Mucosa of rectum (tissue), 2 donors: ENCODE data around the gene METTL8.
"Not testable (repeated sequence)": the region's sequence is repeated elsewhere in the genome, so short reads cannot be mapped to it uniquely, and the experiment has no call there.

Source experiments
- H3K27ac ChIP-seq, 2 donors: one replicate each; pipeline ENCODE4 v1.7.0; 2013; ENCODE audit warnings: inconsistent platforms in 2 of 2, low read depth in 2 of 2, low read length in 2 of 2
- H3K27me3 ChIP-seq, 2 donors: one replicate each; pipeline ENCODE4 v1.7.0; 2013; ENCODE audit warnings: low read length in 2 of 2; ENCODE audit not compliant: control insufficient read depth in 2 of 2, insufficient read depth in 2 of 2
- H3K36me3 ChIP-seq, 2 donors: one replicate each; pipeline ENCODE4 v1.7.0; 2013; ENCODE audit warnings: low read length in 2 of 2; ENCODE audit not compliant: control insufficient read depth in 2 of 2, insufficient read depth in 2 of 2
- H3K4me1 ChIP-seq, 2 donors: one replicate each; pipeline ENCODE4 v1.7.0; 2013; ENCODE audit warnings: low read length in 2 of 2, mild to moderate bottlenecking in 1 of 2; ENCODE audit not compliant: control insufficient read depth in 2 of 2, insufficient read depth in 2 of 2
- H3K4me3 ChIP-seq, 2 donors: one replicate each; pipeline ENCODE4 v1.7.0; 2013; ENCODE audit warnings: low read length in 2 of 2
- H3K9ac ChIP-seq, 2 donors: one replicate each; pipeline ENCODE4 v1.7.0; 2013; ENCODE audit warnings: low read length in 2 of 2, low read depth in 1 of 2, mild to moderate bottlenecking in 1 of 2
- H3K9me3 ChIP-seq, 2 donors: one replicate each; pipeline ENCODE4 v1.7.0; 2013; ENCODE audit warnings: low read length in 2 of 2; ENCODE audit not compliant: control insufficient read depth in 2 of 2
- donor health status: healthy.
- donor health status: Normal muscosa, but diverticular disease.

METTL8 gene

GRCh38 chr2:171353746-171354145, 80.0 kb downstream of the METTL8 start:
- not testable (repeated sequence) for H3K4me3 ChIP-seq, H3K27ac ChIP-seq, H3K4me1 ChIP-seq, H3K27me3 ChIP-seq, H3K9me3 ChIP-seq, H3K36me3 ChIP-seq, H3K9ac ChIP-seq

- H3K27me3 ChIP-seq, result no peaks in the 10 kb centered on the region
- H3K4me3 ChIP-seq, result no peak overlapping the region
- peak overlapping the region in 1 of 2 donors; percentile 16 for H3K27ac ChIP-seq
- H3K4me1 ChIP-seq, result peaks cover 0 to 13% of the 10 kb centered on the region in 2 donors
- H3K36me3 ChIP-seq, result no peaks in the 10 kb centered on the region
- no peaks in the 10 kb centered on the region for H3K9me3 ChIP-seq
- no peak overlapping the region for H3K9ac ChIP-seq
These were observed 85.7 kb downstream of the METTL8 start for GRCh38 chr2:171348056-171348455.

DNA sequence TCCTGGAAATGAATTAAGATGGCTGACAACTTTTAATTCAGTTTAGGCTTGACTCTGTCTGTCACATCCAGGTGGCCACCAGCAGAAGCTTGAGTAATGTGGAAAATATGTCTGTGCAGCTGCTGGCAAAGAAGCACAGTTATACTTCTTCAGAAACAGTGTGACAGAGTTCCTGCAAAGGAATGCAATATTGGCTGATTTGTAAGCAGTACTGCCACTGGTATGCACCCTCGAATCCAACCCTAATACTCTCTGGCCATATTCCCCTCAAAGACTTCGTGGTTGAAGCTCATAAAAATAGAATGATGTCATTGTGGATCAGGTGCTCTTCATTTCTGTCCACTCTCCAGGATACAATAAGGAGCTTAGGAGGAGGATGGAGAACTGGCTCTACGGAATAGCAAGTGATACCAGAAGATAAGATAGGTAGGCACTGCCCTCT, 86.2 kb downstream of the METTL8 start:
- H3K9ac ChIP-seq, result no peak overlapping the region
- H3K36me3 ChIP-seq, result no peaks in the 10 kb centered on the region
- H3K4me3 ChIP-seq, result no peak overlapping the region
- peaks cover 0 to 13% of the 10 kb centered on the region in 2 donors for H3K4me1 ChIP-seq
- H3K27me3 ChIP-seq, result no peaks in the 10 kb centered on the region
- no peaks in the 10 kb centered on the region for H3K9me3 ChIP-seq
- peak overlapping the region in 1 of 2 donors; percentile 16 for H3K27ac ChIP-seq

DNA sequence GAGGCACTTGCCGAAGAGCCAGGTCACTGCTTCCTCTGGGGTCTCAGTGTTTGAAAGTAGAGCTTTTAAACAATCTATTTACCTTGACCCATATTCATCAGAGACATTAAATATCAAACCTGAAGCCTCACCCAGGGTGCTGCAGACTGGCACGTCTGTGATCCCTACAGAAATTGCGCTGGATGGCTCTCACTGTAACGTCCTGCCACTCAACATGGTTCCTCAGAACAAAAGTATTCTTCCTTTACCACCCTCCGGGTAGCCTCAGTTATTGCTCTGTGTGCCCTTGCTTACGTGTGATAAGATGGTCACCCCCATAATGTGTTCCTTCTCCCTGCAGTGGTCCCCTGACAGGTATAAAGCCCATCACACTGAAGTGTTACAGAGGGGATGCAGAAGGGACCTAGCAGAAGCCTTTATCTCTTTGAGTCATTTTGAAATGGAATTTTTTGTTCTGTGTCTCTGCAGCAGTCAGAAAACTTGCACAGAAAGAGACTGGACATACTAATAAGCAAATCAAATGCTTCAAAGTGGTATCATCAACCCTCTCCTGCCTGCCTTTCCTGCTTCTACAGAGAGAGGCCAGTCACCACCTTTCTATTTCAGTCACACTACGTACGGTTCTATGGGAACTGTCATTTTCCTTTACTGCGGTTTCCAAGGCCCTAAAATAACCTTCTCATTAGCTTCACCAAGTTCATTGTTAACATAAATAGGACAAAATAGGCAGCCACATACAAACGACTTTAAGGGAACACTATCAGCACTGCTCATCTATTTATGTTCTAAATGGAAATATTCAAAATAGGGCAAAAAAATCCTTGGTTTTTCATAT, 86.8 kb downstream of the METTL8 start:
- peaks cover 0 to 13% of the 10 kb centered on the region in 2 donors for H3K4me1 ChIP-seq
- no peaks in the 10 kb centered on the region for H3K27me3 ChIP-seq
- H3K36me3 ChIP-seq, result no peaks in the 10 kb centered on the region
- H3K9me3 ChIP-seq, result no peaks in the 10 kb centered on the region
- peak overlapping the region in 1 of 2 donors; percentile 6 for H3K9ac ChIP-seq
- H3K4me3 ChIP-seq, result peak overlapping the region in 1 of 2 donors; percentile 38
- peak overlapping the region in 1 of 2 donors; percentile 9 for H3K27ac ChIP-seq

DNA sequence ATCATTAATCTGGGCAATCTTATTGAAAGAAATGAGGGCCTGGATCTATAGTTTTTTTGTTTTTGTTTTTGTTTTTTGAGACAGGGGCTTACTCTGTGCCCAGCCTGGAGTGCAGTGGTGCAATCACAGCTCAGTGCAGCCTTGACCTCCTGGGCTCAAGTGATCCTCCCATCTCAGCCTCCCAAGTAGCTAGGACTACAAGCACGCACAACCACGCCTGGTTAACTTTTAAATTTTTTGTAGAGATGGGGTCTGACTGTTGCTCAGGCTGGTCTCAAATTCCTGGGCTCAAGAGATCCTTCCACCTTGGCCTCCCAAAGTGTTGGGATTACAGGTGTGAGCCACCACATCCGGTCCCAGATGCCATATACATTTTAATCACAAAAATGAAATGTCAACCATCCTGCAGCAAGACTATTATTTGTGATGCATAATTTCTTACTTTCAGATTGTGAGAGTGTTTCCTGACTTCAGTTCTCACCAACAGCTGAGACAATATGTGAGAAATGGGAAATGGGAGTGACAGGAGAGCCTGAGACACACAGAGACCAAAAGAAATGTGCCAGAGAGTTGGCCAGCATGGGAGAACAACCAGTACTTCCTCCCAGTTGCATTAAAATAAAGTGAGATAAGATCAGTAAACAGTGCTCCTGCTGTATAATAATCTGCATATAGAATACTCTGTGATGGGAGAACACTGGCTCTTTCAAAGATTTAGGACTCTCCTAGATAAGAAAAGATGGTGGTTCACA, 87.6 kb downstream of the METTL8 start:
- H3K4me1 ChIP-seq, result peaks cover 0 to 17% of the 10 kb centered on the region in 2 donors
- no peak overlapping the region for H3K4me3 ChIP-seq
- H3K27me3 ChIP-seq, result no peaks in the 10 kb centered on the region
- H3K36me3 ChIP-seq, result no peaks in the 10 kb centered on the region
- H3K27ac ChIP-seq, result peak overlapping the region; percentile 21 to 72
- no peaks in the 10 kb centered on the region for H3K9me3 ChIP-seq
- H3K9ac ChIP-seq, result peak overlapping the region in 1 of 2 donors; percentile 6

DNA sequence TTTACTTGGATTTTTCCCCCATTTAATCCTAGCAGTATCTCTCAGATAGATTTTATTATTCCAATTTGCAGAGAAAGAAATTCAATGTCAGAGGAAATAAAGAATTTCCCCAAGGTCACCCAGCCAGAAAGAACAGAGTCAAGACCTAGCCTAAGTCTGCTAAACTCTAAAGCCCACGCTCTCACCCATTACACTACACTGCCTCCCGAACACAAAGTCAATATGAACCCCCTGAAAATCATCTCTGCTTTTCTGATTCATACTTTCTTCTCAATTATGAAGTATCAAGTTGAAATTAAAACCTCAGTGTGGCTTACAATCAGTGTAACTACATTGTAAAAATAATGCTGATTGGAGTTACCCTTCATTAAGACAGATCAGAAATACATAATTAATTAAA, 89.6 kb downstream of the METTL8 start:
- Histone ChIP-seq H3K27ac (no peak overlapping the region), H3K4me1 (peaks cover 0 to 17% of the 10 kb centered on the region in 2 donors)

GRCh38 chr2:171342067-171342413, 91.8 kb downstream of the METTL8 start:
- H3K27ac ChIP-seq, result no peak overlapping the region
- H3K36me3 ChIP-seq, result no peaks in the 10 kb centered on the region
- no peaks in the 10 kb centered on the region for H3K9me3 ChIP-seq
- no peaks in the 10 kb centered on the region for H3K27me3 ChIP-seq
- H3K4me1 ChIP-seq, result peaks cover 0 to 15% of the 10 kb centered on the region in 2 donors
- no peak overlapping the region for H3K9ac ChIP-seq
- no peak overlapping the region for H3K4me3 ChIP-seq

More for the DNA sequence above, 89.6 kb downstream of the METTL8 start:
- Histone ChIP-seq H3K9ac (no peak overlapping the region), H3K4me3 (no peak overlapping the region), H3K9me3 (no peaks in the 10 kb centered on the region), H3K27me3 (no peaks in the 10 kb centered on the region), H3K36me3 (no peaks in the 10 kb centered on the region)

DNA sequence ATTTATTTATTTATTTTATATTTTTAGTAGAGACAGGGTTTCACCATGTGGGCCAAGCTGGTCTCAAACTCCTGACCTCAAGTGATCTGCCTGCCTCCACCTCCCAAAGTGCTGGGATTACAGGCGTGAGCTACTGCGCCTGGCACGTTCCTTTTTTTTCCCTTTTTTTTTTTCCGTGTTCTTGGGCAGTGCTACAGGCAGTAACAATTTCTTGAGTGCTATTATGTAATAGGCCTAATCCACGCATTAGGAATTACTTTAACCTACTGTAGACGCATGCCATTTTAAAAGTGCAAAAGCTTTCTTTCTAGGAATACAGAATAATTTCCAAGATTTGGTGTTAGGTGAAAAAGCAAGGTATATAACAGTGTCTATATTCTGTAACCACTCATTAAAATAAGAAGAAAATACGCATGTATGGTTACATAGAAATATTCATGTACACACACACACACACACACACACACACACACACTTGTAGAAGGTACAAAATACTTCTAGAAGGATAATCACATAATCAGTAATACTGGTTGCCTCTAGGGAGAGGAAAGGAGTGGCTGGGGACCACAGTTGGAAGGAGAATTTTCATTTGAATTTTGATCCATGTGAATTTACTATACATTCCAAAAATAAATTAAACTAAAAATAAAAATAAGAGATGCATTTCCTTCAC, 92.3 kb downstream of the METTL8 start:
- H3K9me3 ChIP-seq, result no peaks in the 10 kb centered on the region
- H3K27me3 ChIP-seq, result no peaks in the 10 kb centered on the region
- H3K4me3 ChIP-seq, result no peak overlapping the region
- H3K9ac ChIP-seq, result no peak overlapping the region
- H3K36me3 ChIP-seq, result no peaks in the 10 kb centered on the region
- peaks cover 0 to 10% of the 10 kb centered on the region in 2 donors for H3K4me1 ChIP-seq
- no peak overlapping the region for H3K27ac ChIP-seq

DNA sequence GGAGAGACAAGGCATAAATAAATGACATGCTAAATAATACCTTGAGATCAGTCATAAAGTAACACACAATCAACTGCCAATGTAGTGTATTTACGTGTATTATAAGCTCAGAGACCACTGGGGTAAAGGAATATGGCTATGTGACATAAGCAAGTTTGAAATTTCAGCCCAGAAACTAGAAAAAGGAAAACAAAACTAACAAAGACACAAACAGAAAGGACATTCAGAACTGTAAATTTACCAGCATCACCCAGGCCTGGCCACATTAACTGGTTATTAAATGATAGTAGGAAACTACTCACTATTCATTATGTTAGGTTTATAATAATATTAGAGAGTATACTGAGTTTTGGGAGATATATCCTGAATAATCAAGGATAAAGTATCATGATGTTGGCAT, 98.8 kb downstream of the METTL8 start:
- no peak overlapping the region for H3K9ac ChIP-seq
- no peaks in the 10 kb centered on the region for H3K27me3 ChIP-seq
- no peak overlapping the region for H3K27ac ChIP-seq

GRCh38 chr2:171334171-171334570, 99.6 kb downstream of the METTL8 start:
- H3K9ac ChIP-seq, result no peak overlapping the region
- no peaks in the 10 kb centered on the region for H3K9me3 ChIP-seq
- no peaks in the 10 kb centered on the region for H3K4me1 ChIP-seq
- no peaks in the 10 kb centered on the region for H3K36me3 ChIP-seq
- H3K27ac ChIP-seq, result no peak overlapping the region
- H3K4me3 ChIP-seq, result no peak overlapping the region
- H3K27me3 ChIP-seq, result no peaks in the 10 kb centered on the region

More for the DNA sequence above, 98.8 kb downstream of the METTL8 start:
- Histone ChIP-seq H3K9me3 (no peaks in the 10 kb centered on the region), H3K36me3 (no peaks in the 10 kb centered on the region), H3K4me1 (no peaks in the 10 kb centered on the region), H3K4me3 (no peak overlapping the region)
